Left ventricle myocardium inferior (tissue), 1 donor: Measurements from ENCODE around the gene SKI. TPM values are rescaled to one million over a fixed set of nuclear protein-coding genes. Genes with fewer than 3 reads are reported as not detected.

Experiments used
- DNase-seq: peaks from one replicate; pipeline ENCODE4 v3.0.0-alpha.2; 2020
- H3K27ac ChIP-seq: fragments of 200-600 bp; replicated peaks from 2 replicates; pipeline ENCODE4 v1.8.0; 2021
- H3K27me3 ChIP-seq: fragments of 200-600 bp; 2 replicates; pipeline ENCODE4 v1.8.0; 2021; ENCODE audit warnings: low read depth
- H3K36me3 ChIP-seq: fragments of 200-600 bp; 2 replicates; pipeline ENCODE4 v1.8.0; 2021
- H3K4me1 ChIP-seq: fragments of 200-600 bp; 2 replicates; pipeline ENCODE4 v1.8.0; 2021
- H3K4me3 ChIP-seq: fragments of 200-600 bp; 2 replicates; pipeline ENCODE4 v1.8.0; 2021; ENCODE audit warnings: mild to moderate bottlenecking, moderate library complexity
- H3K9me3 ChIP-seq: fragments of 200-600 bp; replicated peaks from 2 replicates; pipeline ENCODE4 v1.8.0; 2021
- intact Hi-C: fragments of 100-400 bp; cut with micrococcal nuclease; formaldehyde crosslinking; loops from one replicate; pipeline ENCODE4 v1.11.0; 2022
- total RNA-seq: library from RNA; stranded (reverse); fragmentation: NEBNext Ultra II Directional; extraction: Animal tissue kit (Norgen Biotek cat#: 25700); gene quantifications from one replicate; pipeline ENCODE4 v1.2.1, GENCODE V29; 2021
- TF ChIP-seq, protein P1 (sequence below): fragments of 200-600 bp; IDR thresholded peaks from 2 replicates; pipeline ENCODE4 v1.8.0; 2021; ENCODE audit warnings: antibody characterized with exemption, mild to moderate bottlenecking, borderline replicate concordance
- donor health status: DM: no; HTN: yes; CAD: no; lungs with severe emphysema.

The SKI gene
- total RNA-seq, 1 donor from 2014 or later = 37.9 TPM

DNA sequence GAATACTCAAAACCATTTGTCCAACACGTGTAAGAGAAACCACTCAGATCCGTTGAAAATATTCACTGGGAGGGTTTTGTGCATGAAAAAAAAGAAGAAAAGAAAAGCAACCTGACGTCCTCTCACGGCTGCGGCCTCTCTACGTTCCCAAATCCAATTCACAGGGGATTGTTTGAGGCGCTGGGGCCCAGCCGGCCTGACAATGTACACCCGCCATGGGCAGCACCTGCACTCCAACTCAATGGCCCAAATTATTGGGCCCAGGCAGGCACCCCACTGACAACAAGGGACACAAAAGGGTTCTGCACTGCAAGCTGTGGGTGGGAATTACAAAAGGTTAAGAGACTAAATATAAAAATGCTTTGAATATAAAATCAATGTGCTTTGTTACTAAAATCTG lies 121.7 kb downstream of the SKI start:
- intact Hi-C loops = no loop called here
- Histone ChIP-seq H3K27me3 (no peaks in the 10 kb centered on the region), H3K27ac (no peak overlapping the region), H3K36me3 (no peaks in the 10 kb centered on the region), H3K4me1 (peaks cover 11% of the 10 kb centered on the region), H3K4me3 (no peak overlapping the region), H3K9me3 (no peaks in the 10 kb centered on the region)
- TF ChIP-seq, protein P1, sequence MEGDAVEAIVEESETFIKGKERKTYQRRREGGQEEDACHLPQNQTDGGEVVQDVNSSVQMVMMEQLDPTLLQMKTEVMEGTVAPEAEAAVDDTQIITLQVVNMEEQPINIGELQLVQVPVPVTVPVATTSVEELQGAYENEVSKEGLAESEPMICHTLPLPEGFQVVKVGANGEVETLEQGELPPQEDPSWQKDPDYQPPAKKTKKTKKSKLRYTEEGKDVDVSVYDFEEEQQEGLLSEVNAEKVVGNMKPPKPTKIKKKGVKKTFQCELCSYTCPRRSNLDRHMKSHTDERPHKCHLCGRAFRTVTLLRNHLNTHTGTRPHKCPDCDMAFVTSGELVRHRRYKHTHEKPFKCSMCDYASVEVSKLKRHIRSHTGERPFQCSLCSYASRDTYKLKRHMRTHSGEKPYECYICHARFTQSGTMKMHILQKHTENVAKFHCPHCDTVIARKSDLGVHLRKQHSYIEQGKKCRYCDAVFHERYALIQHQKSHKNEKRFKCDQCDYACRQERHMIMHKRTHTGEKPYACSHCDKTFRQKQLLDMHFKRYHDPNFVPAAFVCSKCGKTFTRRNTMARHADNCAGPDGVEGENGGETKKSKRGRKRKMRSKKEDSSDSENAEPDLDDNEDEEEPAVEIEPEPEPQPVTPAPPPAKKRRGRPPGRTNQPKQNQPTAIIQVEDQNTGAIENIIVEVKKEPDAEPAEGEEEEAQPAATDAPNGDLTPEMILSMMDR = no peak
- peak; percentile 5 for DNase-seq

DNA sequence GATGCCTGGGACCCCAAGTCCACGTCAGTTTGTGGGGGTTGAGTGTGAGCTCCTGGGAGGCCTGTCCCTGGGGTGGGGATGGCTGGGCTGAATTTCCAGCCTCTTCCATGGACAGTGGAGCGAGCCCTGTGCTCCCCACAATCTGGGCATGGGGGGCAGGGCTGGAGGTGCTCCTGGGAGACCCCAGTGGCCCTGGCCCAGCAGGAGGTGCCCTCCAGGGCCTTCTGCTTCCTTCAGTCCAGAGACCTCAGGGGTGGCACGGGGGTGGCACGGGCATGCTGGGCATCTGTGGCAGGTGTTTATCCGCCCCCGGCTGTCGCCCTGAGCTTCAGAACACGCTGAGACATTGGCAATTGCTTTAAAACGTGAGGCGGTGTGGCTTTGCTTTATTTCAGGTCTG lies 122.4 kb downstream of the SKI start:
- Histone ChIP-seq H3K9me3 (no peaks in the 10 kb centered on the region), H3K27me3 (no peaks in the 10 kb centered on the region), H3K36me3 (no peaks in the 10 kb centered on the region), H3K4me3 (no peak overlapping the region), H3K4me1 (peaks cover 11% of the 10 kb centered on the region), H3K27ac (no peak overlapping the region)
- no peak for DNase-seq
- TF ChIP-seq, protein P1 = no peak
- intact Hi-C loops = no loop called here

DNA sequence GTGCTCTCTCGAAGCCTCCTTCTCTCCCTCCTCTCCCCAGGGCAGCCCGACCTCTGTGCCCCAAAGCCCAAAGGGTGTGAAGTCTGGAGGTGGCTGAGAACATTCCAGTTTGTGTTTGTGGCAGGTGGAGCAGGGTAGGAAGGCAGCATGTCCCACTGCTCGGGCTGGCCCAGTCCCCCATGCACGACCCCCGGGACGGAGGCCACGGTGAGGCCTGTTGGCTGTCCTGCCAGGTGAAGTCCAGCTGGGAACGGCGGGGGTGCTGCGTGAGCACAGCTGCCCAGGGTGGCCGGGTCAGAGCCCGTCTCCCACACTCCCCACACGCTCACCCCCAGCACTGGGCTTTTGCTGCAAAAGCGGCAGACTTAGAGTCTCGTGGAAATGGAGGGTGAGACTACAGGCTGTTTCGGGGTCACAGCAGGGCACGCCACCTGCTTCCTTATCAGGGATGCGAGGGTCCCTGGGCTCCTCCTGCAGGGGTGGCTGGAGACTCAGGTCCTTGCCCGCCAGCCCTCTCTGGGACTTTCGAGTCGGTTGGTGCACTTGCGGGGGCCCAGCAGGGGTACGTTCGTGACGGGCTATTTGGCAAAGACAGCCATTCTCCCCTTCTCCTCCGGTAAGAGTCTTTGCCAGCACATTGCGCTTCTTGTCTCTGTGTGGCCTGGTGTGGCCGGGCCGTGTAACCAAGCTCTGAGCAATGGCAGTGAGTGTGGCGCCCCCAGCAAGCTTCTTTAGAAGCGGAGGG lies 123.0 kb downstream of the SKI start:
- Histone ChIP-seq H3K36me3 (no peaks in the 10 kb centered on the region), H3K27me3 (no peaks in the 10 kb centered on the region), H3K9me3 (no peaks in the 10 kb centered on the region), H3K4me1 (peaks cover 11% of the 10 kb centered on the region), H3K4me3 (no peak overlapping the region), H3K27ac (no peak overlapping the region)
- DNase-seq = peak; percentile 10
- TF ChIP-seq, protein P1 = no peak
- intact Hi-C loops = no loop called here

DNA sequence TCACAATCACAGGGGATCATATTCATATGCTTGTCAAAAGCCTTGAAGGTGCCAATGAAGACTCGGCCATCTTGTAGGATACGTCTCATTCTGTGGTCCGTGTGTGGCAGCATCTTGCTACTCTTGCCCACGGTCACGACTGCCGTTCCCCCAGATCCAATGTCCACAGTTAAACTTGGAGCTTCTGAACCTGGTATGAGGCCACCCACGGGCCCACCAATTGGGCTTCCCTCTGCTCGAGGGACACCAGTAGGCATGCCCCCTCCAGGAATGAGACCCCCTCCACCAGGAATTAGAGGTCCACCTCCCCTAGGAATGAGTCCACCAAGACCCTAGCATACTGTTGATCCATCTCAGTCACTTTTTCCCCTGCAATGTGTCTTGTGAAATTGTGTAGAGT lies 123.6 kb downstream of the SKI start:
- no peak overlapping the region for H3K27ac ChIP-seq
- peak; percentile 3 for DNase-seq
- TF ChIP-seq, protein P1 = no peak
- peaks cover 11% of the 10 kb centered on the region for H3K4me1 ChIP-seq
- no peaks in the 10 kb centered on the region for H3K9me3 ChIP-seq
- no peaks in the 10 kb centered on the region for H3K27me3 ChIP-seq
- intact Hi-C loops = no loop called here
- no peaks in the 10 kb centered on the region for H3K36me3 ChIP-seq
- no peak overlapping the region for H3K4me3 ChIP-seq

DNA sequence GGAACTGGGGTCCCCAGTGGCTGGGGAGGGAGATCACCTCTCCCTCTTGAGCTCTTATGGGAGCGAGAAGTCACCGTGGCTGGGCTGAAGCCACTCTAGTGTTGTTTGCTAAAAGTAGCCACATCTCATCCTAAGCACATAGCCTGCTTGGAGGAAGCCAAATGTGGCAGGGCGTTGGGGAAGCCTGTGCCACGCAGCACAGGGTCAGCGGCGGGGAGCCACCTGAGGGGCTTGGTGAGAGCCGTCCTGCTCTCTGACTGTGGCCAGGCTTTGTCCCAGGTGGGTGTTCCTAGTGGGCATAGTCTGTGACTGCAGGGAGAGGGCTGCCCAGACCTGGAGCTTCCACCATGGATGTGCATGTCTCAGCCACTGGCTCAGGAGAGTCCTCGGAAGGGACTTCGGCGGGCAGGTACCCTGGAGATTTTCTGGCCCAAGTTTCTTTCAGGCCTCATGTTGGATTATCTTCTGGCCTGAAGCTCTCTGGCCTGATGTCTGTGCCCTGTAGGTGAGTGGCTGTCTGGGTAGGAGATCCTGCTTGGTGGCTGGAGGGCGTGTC lies 124.3 kb downstream of the SKI start:
- no peaks in the 10 kb centered on the region for H3K9me3 ChIP-seq
- no peak overlapping the region for H3K4me3 ChIP-seq
- H3K36me3 ChIP-seq = no peaks in the 10 kb centered on the region
- DNase-seq = peak; percentile 4
- H3K4me1 ChIP-seq = peaks cover 11% of the 10 kb centered on the region
- intact Hi-C loops = no loop called here
- H3K27me3 ChIP-seq = no peaks in the 10 kb centered on the region
- no peak overlapping the region for H3K27ac ChIP-seq
- TF ChIP-seq, protein P1 = no peak
